Keratinocyte (primary cell): ENCODE results near the gene KNOP1.

ENCODE experiments used
- CTCF ChIP-seq, 3 experiments: IDR thresholded peaks in 1 of 3; conservative IDR thresholded peaks in 1 of 3; optimal IDR thresholded peaks in 1 of 3; 2 replicates in 2 of 3; 3 replicates in 1 of 3; pipeline versions ENCODE3 to v1.5.1; 2011; ENCODE audit warnings: low read length in 3 of 3, mild to moderate bottlenecking in 3 of 3, moderate library complexity in 2 of 3, control low read depth in 1 of 3, inconsistent platforms in 1 of 3; ENCODE audit not compliant: insufficient read depth in 2 of 3; ENCODE audit errors: extremely low read depth in 1 of 3
- EZH2 ChIP-seq: IDR thresholded peaks from one replicate; pipeline ENCODE4 v1.6.1; 2012; ENCODE audit warnings: inconsistent platforms, mild to moderate bottlenecking, low read length, moderate library complexity

GRCh38 chr16:19690196-19690595, 27.8 kb downstream of the KNOP1 start:
- TF ChIP-seq CTCF (optimal IDR thresholded peaks at IDR 0.05 in 1 of 3, IDR thresholded peaks at IDR 0.05 in 1 of 3, conservative IDR thresholded peaks at IDR 0.05 in 1 of 3; ENCODE audit: extremely low read depth in 1 of 3, insufficient read depth in 2 of 3, low read length in 3 of 3) (no peak), EZH2 (no peak)
